DND-41 (cell line): ENCODE results near the gene BCL11B.

Experiments used
- EZH2 ChIP-seq: IDR thresholded peaks from 3 replicates; pipeline ENCODE4 v1.6.1; 2012; ENCODE audit warnings: borderline replicate concordance, low read depth, mild to moderate bottlenecking, moderate library complexity, low read length, inconsistent platforms; ENCODE audit not compliant: severe bottlenecking
- TF ChIP-seq, protein P1 (sequence below): IDR thresholded peaks from 2 replicates; pipeline ENCODE4 v1.5.1; 2012; ENCODE audit warnings: borderline replicate concordance, low read length, moderate library complexity, mild to moderate bottlenecking; ENCODE audit not compliant: poor library complexity, severe bottlenecking; ENCODE audit errors: extremely low read depth

DNA sequence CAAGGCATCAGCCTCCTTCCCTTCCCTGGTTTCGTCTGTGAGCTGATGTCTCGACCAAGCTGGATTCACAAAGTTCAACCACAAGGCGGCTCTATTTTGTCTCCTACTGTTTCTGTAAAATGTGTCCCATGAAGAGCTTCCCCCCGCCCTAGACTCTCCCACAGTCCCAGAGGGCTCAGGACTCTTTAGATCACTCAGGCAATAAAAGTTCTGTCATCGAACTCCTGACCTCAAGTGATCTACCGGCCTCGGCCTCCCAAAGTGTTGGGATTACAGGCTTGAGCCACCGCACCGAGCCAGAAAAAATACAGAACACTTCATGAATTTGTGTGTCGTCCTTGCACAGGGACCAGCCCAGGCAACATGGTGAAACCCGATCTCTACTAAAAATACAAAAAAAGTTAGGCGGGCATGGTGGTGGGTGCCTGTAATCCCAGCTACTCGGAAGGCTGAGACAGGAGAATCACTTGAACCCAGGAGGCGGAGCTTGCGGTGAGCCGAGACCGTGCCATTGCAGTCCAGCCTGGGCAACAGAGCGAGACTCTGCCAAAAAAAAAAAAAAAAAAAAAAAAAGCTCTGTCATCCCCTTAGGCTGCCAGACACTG lies 149.4 kb downstream of the BCL11B start:
- TF ChIP-seq, protein P1, sequence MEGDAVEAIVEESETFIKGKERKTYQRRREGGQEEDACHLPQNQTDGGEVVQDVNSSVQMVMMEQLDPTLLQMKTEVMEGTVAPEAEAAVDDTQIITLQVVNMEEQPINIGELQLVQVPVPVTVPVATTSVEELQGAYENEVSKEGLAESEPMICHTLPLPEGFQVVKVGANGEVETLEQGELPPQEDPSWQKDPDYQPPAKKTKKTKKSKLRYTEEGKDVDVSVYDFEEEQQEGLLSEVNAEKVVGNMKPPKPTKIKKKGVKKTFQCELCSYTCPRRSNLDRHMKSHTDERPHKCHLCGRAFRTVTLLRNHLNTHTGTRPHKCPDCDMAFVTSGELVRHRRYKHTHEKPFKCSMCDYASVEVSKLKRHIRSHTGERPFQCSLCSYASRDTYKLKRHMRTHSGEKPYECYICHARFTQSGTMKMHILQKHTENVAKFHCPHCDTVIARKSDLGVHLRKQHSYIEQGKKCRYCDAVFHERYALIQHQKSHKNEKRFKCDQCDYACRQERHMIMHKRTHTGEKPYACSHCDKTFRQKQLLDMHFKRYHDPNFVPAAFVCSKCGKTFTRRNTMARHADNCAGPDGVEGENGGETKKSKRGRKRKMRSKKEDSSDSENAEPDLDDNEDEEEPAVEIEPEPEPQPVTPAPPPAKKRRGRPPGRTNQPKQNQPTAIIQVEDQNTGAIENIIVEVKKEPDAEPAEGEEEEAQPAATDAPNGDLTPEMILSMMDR = no peak
- TF ChIP-seq EZH2 = no peak
